DND-41 (cell line): Measurements from ENCODE around the gene MAU2.

ENCODE experiments used
- ATAC-seq: fragments of 200-7000 bp; cut with Tn5 transposase; 3 replicates; pipeline ENCODE4 v1.9.1; 2021; ENCODE audit warnings: low read depth; ENCODE audit not compliant: insufficient read depth
- DNase-seq: peaks from one replicate; pipeline ENCODE4 v3.0.0-alpha.2; 2020
- H2AFZ ChIP-seq: 2 replicates; pipeline ENCODE4 v1.6.0; 2012; ENCODE audit warnings: low read depth, low read length
- H3K27ac ChIP-seq: 2 replicates; pipeline ENCODE4 v1.5.1; 2012; ENCODE audit warnings: low read length, inconsistent platforms
- H3K27me3 ChIP-seq: fragments of 200-600 bp; sonication (generic); 2 replicates; pipeline ENCODE4 v1.6.0; 2012; ENCODE audit warnings: low read length, mild to moderate bottlenecking, inconsistent platforms; ENCODE audit not compliant: insufficient read depth, poor library complexity
- H3K36me3 ChIP-seq: 2 replicates; pipeline ENCODE4 v1.5.1; 2012; ENCODE audit warnings: low read length, inconsistent platforms; ENCODE audit not compliant: insufficient read depth
- H3K4me1 ChIP-seq: 2 replicates; pipeline ENCODE4 v1.5.1; 2012; ENCODE audit warnings: mild to moderate bottlenecking, low read length; ENCODE audit not compliant: insufficient read depth
- H3K4me2 ChIP-seq: 2 replicates; pipeline ENCODE4 v1.6.0; 2012; ENCODE audit warnings: mild to moderate bottlenecking, moderate library complexity, low read length, inconsistent platforms; ENCODE audit not compliant: insufficient read depth
- H3K4me3 ChIP-seq, 2 experiments: fragments of 200-600 bp in 1 of 2; shearing (Covaris generic) in 1 of 2; 2 replicates each; pipeline ENCODE4 v1.5.1; 2012 to 2016; ENCODE audit warnings: inconsistent platforms in 2 of 2, low read length in 2 of 2, mild to moderate bottlenecking in 2 of 2, low read depth in 1 of 2, moderate library complexity in 1 of 2
- H3K79me2 ChIP-seq: 2 replicates; pipeline ENCODE4 v1.6.0; 2012; ENCODE audit warnings: low read length, inconsistent platforms; ENCODE audit not compliant: insufficient read depth
- H3K9ac ChIP-seq: 2 replicates; pipeline ENCODE4 v1.6.0; 2012; ENCODE audit warnings: low read depth, mild to moderate bottlenecking, inconsistent platforms, low read length, moderate library complexity
- H3K9me3 ChIP-seq: 2 replicates; pipeline ENCODE4 v1.5.1; 2012; ENCODE audit warnings: low read length, moderate library complexity, mild to moderate bottlenecking, inconsistent platforms; ENCODE audit not compliant: insufficient read depth, severe bottlenecking
- H4K20me1 ChIP-seq: 2 replicates; pipeline ENCODE4 v1.6.0; 2012; ENCODE audit warnings: low read length; ENCODE audit not compliant: insufficient read depth
- EZH2 ChIP-seq: IDR thresholded peaks from 3 replicates; pipeline ENCODE4 v1.6.1; 2012; ENCODE audit warnings: borderline replicate concordance, low read depth, mild to moderate bottlenecking, moderate library complexity, low read length, inconsistent platforms; ENCODE audit not compliant: severe bottlenecking
- TF ChIP-seq, protein P1 (sequence below): IDR thresholded peaks from 2 replicates; pipeline ENCODE4 v1.5.1; 2012; ENCODE audit warnings: borderline replicate concordance, low read length, moderate library complexity, mild to moderate bottlenecking; ENCODE audit not compliant: poor library complexity, severe bottlenecking; ENCODE audit errors: extremely low read depth

Gene MAU2

DNA sequence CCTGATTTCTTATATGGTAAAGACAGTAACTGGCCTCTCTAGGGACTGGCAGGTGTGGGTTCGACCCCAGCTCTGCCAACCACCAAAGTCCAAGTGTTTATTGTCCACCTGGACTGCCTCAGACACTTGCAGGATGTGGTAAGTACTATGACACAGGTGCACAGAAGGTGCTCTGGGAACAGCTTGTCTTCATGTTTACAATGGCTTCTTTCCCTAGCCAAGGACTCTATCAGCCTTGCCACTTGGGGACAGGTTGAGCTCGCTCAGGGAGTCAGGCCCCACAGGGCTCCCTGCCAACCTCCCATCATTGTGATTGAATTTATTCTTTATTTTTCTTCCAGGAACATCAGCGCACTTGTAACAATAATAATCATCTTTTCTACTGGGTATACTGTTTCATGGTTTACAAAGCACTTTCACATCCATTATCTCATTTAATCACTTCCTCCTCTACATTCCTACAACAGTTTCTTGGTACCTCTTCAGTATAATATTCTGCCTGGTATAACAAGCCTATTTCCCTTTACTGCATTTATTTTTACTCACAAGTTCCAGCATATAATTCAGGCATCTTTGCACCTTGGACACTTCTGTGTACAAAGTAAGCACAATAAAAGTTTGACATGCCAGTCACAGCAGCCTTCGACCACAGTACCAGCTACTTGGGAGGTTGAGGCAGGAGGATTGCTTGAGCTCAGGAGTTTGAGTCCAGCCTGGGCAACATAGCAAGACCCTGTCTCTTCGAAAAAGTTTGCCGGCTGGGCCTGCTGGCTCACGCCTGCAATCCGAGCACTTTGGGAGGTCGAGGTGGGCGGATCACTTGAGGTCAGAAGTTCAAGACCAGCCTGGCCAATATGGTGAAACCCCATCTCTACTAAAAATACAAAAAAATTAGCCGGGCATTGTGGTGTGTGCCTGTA is 60.6 kb downstream of the MAU2 start:
- Histone ChIP-seq H3K9me3 (no peaks in the 10 kb centered on the region), H3K79me2 (peaks cover 9% of the 10 kb centered on the region), H2AFZ (no peak overlapping the region), H3K4me3 (no peak overlapping the region), H3K4me2 (no peak overlapping the region), H3K27ac (no peak overlapping the region), H3K9ac (no peak overlapping the region), H4K20me1 (no peaks in the 10 kb centered on the region), H3K36me3 (no peaks in the 10 kb centered on the region; the same call in 1 of the 2 replicates), H3K4me1 (peaks cover 11% of the 10 kb centered on the region), H3K27me3 (no peaks in the 10 kb centered on the region)
- no peak for DNase-seq
- ATAC-seq = no peak
- no peak for TF ChIP-seq EZH2
- TF ChIP-seq, protein P1, sequence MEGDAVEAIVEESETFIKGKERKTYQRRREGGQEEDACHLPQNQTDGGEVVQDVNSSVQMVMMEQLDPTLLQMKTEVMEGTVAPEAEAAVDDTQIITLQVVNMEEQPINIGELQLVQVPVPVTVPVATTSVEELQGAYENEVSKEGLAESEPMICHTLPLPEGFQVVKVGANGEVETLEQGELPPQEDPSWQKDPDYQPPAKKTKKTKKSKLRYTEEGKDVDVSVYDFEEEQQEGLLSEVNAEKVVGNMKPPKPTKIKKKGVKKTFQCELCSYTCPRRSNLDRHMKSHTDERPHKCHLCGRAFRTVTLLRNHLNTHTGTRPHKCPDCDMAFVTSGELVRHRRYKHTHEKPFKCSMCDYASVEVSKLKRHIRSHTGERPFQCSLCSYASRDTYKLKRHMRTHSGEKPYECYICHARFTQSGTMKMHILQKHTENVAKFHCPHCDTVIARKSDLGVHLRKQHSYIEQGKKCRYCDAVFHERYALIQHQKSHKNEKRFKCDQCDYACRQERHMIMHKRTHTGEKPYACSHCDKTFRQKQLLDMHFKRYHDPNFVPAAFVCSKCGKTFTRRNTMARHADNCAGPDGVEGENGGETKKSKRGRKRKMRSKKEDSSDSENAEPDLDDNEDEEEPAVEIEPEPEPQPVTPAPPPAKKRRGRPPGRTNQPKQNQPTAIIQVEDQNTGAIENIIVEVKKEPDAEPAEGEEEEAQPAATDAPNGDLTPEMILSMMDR = no peak

DNA sequence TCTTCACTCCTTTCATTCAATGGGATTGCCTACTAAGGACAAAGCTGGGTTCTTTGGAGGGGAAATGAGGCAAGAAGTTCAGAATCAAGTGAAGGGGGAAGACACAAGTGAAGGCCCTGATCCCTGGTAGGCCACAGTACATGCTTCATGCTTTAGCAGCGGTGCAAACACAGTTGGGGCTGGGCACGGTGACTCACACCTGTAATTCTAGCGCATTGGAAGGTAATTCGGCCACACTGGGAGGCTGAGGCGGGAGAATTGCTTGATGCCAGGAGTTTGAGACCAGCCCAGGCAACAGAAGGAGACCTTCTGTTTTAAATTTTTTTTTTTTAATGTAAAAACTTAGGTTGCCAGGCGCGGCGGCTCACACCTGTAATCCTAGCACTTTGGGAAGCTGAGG is 61.5 kb downstream of the MAU2 start:
- Histone ChIP-seq H3K4me2 (no peak overlapping the region), H3K27ac (no peak overlapping the region), H3K9me3 (no peaks in the 10 kb centered on the region), H2AFZ (no peak overlapping the region), H3K79me2 (peaks cover 18% of the 10 kb centered on the region), H3K36me3 (no peaks in the 10 kb centered on the region; the same call in 1 of the 2 replicates), H3K4me3 (no peak overlapping the region), H3K9ac (no peak overlapping the region), H4K20me1 (peaks cover 8% of the 10 kb centered on the region), H3K4me1 (peaks cover 18% of the 10 kb centered on the region), H3K27me3 (no peaks in the 10 kb centered on the region)
- ATAC-seq (no peak), DNase-seq (no peak)
- TF ChIP-seq, protein P1 = no peak
- no peak for TF ChIP-seq EZH2

DNA sequence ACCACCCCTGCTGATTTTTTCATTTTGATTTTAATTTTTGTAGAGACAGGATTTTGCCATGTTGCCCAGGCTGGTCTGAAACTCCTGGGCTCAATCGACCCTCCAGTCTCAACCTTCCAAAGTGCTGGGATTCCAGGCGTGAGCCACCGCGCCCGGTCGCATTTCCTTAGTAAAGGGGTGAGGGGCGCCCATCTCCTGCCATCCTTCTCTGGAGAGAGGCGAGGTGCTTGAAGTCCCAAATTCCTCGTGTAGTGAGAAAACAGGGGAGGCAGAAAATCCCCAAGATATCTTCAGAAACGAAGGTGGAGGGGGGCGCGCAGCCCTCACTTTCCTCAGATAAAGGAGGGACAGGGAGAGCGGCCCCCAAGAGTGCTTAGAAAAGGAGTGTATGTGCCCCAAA is 63.9 kb downstream of the MAU2 start:
- Histone ChIP-seq H3K27ac (peak overlapping the region; percentile 61; the same call in 1 of the 2 replicates), H3K4me3 (peak overlapping the region; percentile 20 to 73; a peak in 3 of 4 replicates), H3K4me1 (peaks cover 42% of the 10 kb centered on the region), H3K36me3 (peaks cover 4% of the 10 kb centered on the region; the same call in 1 of the 2 replicates), H3K4me2 (peak overlapping the region; percentile 89), H2AFZ (peak overlapping the region; percentile 79), H3K79me2 (peaks cover 41% of the 10 kb centered on the region), H3K9ac (peak overlapping the region; percentile 79), H4K20me1 (peaks cover 21% of the 10 kb centered on the region), H3K9me3 (no peaks in the 10 kb centered on the region), H3K27me3 (no peaks in the 10 kb centered on the region)
- ATAC-seq (no peak), DNase-seq (no peak)
- no peak for TF ChIP-seq EZH2
- TF ChIP-seq, protein P1 = no peak
